PC-9 (cell line): ENCODE data around the gene EPHA2.

ENCODE experiments used
- CTCF ChIP-seq: fragments of 200-600 bp; sonication (generic); conservative IDR thresholded peaks from 2 replicates; pipeline ENCODE4 v1.6.1; 2017; ENCODE audit warnings: mixed run types, antibody characterized with exemption, mild to moderate bottlenecking, moderate library complexity
- EZH2 ChIP-seq: fragments of 200-600 bp; sonication (generic); IDR thresholded peaks from 2 replicates; pipeline ENCODE4 v1.8.0; 2017; ENCODE audit warnings: antibody characterized with exemption, low read depth

GRCh38 chr1:16155537-16156410, at the start of gene EPHA2:
- TF ChIP-seq EZH2 = no peak
- TF ChIP-seq CTCF = no peak
